Fibroblast of peridontal ligament (primary cell): Measurements from ENCODE around the gene CCR8.
A peak's percentile ranks its signal among the peaks of the same experiment; 100 is the strongest.
"Not testable (repeated sequence)": the region's sequence is repeated elsewhere in the genome, so short reads cannot be mapped to it uniquely, and the experiment has no call there.

ENCODE experiments used
- DNase-seq: peaks from one replicate; pipeline ENCODE4 v3.0.0-alpha.2; 2010; ENCODE audit errors: extremely low read depth

Gene CCR8

DNA sequence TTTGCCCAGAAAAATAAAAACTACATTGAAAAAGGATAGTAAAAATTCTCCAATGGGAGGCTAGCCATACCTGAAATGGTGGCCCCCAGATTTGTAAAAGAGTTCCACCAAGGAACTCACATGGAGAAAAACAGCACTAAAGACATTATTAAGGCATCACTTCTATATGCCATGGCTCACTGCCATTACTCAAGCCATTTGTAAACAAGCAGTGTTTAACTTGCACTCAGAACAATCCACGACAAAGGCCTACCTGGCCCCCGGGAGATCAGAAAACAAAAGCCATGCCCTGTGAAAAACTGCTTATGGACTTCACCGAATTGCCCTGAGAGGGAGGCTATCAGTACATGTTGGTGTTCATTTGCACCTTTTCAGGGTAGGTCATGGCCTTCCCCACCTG, 19.6 kb downstream of the CCR8 start:
- no peak for DNase-seq

DNA sequence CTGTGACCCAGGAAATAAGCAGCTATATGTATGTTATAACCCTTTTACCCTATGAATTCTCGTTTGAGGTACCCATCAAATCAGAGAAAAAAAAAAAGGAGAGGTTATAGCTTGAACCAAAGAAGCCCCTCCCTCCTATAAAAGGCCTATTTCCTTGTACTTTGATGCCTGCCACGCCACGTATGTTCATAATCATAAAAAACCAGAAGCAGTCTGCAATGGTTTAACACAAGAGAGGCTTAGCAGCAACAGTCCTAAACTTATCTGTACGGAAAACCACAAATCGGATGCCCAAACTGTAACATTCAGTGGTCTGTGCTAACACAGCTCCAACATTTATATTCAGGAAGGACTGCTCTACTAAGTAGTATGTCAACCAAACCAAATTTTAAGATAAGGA, 21.2 kb downstream of the CCR8 start:
- DNase-seq: no peak

DNA sequence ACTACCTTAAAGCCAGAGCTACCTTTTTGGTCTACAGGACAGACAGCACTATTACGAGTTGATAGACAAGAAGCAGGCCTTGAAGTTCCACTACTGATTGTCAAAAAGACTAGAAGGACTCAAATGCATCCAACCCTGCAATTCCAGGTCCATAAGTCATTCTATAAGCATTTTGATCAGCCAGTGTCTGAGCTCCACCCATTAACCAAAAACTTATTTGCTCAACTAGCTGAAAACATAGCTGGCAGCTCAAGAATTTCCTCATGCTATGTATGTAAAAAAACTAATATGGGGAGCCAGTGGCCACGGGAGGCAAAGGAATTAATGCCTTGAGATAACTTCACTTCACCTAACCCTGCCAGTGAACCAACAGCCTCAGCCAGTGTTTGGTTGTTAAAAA, 21.6 kb downstream of the CCR8 start:
- DNase-seq: not testable (repeated sequence)

DNA sequence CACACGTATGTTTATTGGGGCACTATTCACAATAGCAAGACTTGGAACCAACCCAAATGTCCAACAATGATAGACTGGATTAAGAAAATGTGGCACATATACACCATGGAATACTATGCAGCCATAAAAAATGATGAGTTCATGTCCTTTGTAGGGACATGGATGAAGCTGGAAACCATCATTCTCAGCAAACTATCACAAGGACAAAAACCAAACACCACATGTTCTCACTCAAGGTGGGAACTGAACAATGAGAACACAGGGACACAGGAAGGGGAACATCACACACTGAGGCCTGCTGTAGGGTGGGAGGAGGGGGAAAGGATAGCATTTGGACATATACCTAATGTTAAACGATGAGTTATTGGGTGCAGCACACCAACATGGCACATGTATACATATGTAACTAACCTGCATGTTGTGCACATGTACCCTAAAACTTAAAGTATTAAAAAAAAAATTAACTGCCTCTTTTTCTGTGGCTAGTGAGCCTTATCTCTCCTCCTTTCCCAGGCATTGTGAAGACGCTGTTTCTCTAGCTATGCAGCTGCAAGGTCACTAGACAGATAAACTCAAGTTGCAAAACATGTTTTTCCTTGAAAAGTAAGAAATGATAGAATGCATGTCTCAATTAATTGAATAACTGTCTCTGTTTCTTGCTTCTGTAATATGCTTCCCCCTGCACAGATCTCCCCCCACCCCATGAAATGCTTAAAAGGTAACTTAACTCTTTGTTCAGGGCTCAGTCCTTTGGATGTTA, 23.8 kb downstream of the CCR8 start:
- DNase-seq: not testable (repeated sequence)

GRCh38 chr3:39358333-39358732, 28.8 kb downstream of the CCR8 start:
- DNase-seq: no peak

GRCh38 chr3:39361252-39361927, 31.9 kb downstream of the CCR8 start:
- DNase-seq: no peak

DNA sequence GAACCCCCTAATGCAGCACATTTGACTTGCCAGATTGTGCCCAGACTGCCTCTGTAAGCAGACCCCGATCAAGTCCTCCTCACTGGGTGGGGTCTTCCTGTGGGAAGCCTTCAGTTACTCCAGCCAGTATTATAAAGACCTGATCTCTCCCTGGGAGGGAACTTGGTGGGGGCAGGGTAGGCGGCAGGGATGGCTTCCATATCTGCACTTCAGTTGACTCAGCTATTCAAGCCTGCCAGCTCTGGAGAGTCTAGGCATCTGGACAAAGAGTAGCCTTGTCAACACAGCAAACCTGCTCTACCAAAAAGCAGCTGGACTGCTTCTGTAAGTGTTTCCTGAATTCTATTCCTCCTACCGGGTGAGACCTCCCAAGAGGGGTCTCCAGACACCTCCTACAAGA, 32.7 kb downstream of the CCR8 start:
- no peak for DNase-seq

GRCh38 chr3:39362812-39363211, 33.3 kb downstream of the CCR8 start:
- no peak for DNase-seq

DNA sequence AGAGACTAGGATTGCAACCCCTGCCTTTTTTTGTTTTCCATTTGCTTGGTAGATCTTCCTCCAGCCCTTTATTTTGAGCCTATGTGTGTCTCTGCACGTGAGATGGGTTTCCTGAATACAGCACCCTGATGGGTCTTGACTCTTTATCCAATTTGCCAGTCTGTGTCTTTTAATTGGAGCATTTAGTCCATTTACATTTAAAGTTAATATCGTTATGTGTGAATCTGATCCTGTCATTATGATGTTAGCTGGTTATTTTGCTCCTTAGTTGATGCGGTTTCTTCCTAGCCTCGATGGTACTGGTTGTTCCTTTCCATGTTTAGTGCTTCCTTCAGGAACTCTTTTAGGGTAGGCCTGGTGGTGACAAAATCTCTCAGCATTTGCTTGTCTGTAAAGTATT, 40.9 kb downstream of the CCR8 start:
- not testable (repeated sequence) for DNase-seq

DNA sequence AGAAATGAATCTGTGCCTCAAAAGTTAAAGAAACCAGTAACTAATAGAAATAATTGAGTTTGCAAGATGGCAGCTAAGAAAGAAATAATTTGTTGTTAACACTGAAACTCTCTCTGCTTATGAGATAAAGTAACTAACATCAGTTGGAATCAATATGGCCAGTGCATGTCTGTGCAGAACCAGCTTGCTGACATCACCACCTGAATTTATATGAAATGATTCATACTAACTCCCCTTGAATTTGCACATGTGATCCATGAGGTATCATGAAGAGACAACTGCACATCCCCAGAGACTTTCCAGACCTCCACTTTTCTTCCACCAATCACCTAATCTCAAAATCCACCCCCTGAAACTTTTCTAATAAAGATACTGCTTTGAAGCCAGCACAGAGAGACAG, 43.3 kb downstream of the CCR8 start:
- DNase-seq: no peak

DNA sequence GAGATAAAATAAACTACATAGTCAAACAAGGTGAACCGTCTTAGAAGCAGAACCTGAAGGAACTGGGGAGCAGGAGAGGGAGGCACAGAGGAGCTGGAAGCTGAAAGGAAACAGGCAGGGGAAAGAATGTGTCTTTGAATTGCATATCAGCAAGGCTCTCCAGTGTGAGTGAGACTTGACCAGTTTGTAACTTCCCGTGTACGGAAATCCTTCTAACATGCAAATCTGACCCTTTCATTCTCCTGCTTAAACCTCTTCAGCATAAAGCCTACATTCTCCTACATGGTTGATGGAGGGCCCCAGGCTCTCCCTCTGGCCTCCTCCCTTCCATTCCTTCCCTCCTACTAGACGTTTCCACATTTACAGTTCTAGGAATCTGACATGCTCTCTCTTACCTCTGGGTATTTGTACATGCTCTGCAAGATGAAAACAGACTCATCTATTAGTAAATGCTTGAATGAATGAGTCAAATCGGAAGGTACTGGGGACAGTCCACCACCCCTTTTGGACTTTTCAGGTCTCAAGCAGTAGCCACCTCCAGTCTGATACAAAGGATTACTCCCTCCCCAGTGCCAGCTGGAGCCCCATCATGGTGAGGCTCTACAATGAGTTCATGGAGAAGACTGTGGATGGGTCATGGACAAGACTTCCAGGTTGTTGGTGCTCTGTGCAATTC, 47.6 kb downstream of the CCR8 start:
- DNase-seq: no peak

- DNase-seq: peak; percentile 8
Measured at GRCh38 chr3:39378088-39378487, 48.6 kb downstream of the CCR8 start.

- DNase-seq: no peak
Measured at GRCh38 chr3:39378957-39379777, 49.7 kb downstream of the CCR8 start.

DNA sequence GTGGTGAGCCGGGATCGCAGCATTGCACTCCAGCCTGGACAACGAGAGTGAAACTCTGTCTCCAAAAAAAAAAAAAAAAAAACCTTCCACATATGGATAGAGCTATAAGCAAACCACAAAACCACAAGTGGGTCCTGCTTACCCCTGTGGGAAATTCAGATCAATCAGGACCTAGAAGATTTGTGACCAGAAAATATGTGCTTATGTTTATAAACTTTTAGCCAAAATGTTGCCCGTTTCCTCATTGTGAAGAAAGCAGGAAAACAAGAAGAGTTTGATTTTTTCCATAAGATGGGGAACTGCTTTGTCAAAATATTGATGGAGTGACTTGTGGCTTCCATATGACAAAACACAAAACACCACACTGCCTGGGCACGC, 50.3 kb downstream of the CCR8 start:
- DNase-seq: no peak

DNA sequence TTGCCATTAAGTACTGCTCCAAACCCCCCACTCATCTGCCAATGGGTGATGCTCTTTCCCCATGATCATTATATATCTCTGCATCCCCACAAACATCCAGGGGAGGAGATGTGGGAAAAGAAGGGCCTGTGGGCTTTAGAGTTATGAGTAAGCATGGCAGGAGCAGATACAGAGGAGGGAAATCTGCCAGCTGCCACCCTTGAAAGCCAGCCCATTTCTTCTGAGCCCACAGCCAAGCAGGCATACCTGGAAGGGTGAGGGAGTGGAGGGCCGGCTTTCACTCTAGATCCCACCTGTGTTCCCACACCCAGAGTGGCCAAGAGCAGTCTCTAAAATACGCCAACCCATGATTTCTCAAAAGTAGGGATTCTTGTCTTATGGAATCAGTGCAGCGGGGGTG, 51.9 kb downstream of the CCR8 start:
- DNase-seq: no peak
